KOPT-K1 (cell line): ENCODE data around the gene CUL9.

Experiments used
- H3K27ac ChIP-seq: fragments of 200-600 bp; sonication (generic); 2 replicates; pipeline ENCODE4 v1.5.1; 2016; ENCODE audit warnings: antibody characterized with exemption, mild to moderate bottlenecking, low read depth, low read length; ENCODE audit not compliant: poor library complexity, severe bottlenecking
- H3K36me3 ChIP-seq: fragments of 200-600 bp; sonication (generic); 2 replicates; pipeline ENCODE4 v1.5.1; 2017; ENCODE audit warnings: antibody characterized with exemption, mild to moderate bottlenecking, low read length, moderate library complexity; ENCODE audit not compliant: insufficient read depth
- H3K9me3 ChIP-seq: fragments of 200-600 bp; sonication (generic); 2 replicates; pipeline ENCODE4 v1.5.1; 2017; ENCODE audit warnings: antibody characterized with exemption, low read length, mild to moderate bottlenecking; ENCODE audit not compliant: insufficient read depth, poor library complexity, severe bottlenecking

The CUL9 gene

DNA sequence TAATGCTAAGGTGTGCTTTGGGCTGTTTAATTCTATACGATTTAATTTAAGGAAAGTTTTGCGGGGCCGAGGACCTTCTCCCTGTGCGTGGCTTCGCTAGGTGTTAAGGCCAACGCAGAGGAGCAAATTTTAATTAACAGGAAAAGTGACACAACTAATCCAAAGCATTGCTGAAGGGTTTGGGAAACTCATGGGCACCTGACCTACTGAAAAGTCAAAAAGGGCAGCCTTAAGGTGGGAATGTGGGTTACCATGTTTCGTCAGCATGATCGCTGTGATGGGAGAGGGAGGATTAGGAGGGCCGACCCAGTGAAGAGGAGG, 415 bp upstream of the CUL9 start:
- H3K36me3 ChIP-seq = peaks cover 51% of the 10 kb centered on the region
- peak overlapping the region; percentile 59 for H3K27ac ChIP-seq
- H3K9me3 ChIP-seq = no peaks in the 10 kb centered on the region

DNA sequence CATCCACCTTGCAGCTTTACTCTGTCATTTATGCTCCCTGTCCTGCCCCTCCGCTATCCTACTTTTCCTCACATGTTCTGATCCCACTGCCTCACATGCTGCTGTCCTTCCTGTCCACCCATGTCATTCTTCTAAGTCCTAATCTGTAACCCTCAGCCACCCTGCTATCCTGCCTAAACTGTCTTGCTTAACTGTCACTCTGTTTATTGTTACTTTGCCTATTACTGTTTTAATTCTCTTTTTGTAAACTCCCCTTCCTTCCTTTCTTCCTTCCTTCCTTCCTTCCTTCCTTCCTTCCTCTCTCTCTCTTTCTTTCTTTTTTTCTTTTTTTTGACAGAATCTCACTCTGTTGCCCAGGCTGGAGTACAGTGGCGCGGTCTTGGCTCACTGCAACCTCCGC, 1.4 kb downstream of the CUL9 start:
- H3K27ac ChIP-seq = no peak overlapping the region
- H3K36me3 ChIP-seq = peaks cover 51% of the 10 kb centered on the region

DNA sequence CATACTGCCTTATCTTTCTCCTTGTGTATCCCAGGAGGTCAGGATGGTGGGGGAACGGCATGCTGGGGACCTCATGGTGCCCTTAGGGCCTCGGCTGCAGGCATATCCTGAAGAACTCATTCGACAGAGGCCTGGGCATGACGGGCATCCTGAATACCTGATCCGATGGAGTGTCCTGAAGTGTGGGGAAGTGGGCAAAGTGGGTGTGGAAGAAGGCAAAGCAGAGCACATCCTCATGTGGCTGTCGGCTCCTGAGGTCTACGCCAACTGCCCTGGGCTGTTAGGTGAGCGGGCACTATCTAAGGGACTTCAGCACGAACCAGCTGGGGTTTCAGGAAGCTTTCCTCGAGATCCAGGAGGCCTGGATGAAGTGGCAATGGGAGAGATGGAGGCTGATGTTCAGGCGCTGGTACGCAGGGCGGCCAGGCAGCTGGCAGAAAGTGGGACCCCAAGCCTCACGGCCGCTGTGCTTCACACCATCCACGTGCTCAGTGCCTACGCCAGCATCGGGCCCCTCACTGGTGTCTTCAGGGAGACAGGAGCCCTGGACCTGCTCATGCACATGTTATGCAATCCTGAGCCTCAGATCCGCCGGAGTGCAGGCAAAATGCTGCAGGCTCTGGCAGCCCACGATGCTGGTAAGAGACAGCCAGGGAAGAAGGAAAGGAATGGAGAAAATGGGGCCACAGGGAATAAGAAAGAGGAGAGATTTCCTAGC, 2.4 kb downstream of the CUL9 start:
- Histone ChIP-seq H3K36me3 (peaks cover 47% of the 10 kb centered on the region), H3K9me3 (no peaks in the 10 kb centered on the region), H3K27ac (peak overlapping the region; percentile 41)

More for the DNA sequence above, 1.4 kb downstream of the CUL9 start:
- H3K9me3 ChIP-seq = no peaks in the 10 kb centered on the region

DNA sequence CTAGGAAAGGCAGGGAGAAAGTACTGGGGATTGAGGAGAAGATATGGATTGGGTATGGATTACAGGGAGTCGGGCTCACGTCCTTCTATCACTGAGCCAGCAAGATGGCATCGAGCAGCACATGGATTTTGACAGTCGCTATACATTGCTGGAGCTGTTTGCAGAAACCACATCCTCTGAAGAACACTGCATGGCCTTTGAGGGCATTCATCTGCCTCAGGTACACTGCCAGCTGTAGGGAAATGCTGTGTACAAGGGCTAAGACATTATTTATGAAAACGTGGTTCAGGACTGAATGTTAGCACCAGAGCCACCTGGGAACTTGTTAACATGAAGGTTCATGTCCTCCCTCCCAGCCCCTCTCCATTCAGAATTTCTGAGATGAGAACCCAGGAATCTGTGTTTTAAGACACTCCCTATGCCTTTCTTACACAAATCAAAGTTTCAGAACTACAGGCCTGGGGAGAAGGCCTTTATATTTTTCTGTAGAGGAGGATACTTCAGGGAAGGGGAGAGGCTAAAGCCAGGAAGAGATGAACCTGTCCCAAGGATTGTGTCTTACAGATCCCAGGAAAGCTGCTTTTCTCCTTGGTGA, 3.5 kb downstream of the CUL9 start:
- no peaks in the 10 kb centered on the region for H3K9me3 ChIP-seq
- peaks cover 54% of the 10 kb centered on the region for H3K36me3 ChIP-seq
- H3K27ac ChIP-seq = peak overlapping the region; percentile 41

DNA sequence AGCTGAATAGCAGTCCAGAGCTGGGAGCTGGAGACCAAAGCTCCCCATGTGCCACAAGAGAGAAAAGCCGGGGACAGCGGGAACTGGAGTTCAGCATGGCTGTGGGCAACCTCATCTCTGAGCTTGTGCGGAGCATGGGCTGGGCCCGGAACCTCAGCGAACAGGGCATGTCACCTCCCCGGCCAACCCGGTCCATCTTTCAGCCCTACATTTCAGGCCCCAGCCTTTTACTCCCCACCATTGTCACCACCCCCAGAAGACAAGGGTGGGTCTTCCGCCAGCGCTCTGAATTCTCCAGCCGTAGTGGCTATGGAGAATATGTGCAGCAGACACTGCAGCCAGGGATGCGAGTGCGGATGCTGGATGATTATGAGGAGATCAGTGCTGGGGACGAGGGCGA, 4.0 kb downstream of the CUL9 start:
- H3K36me3 ChIP-seq = peaks cover 58% of the 10 kb centered on the region
- peak overlapping the region; percentile 41 for H3K27ac ChIP-seq
- H3K9me3 ChIP-seq = no peaks in the 10 kb centered on the region

DNA sequence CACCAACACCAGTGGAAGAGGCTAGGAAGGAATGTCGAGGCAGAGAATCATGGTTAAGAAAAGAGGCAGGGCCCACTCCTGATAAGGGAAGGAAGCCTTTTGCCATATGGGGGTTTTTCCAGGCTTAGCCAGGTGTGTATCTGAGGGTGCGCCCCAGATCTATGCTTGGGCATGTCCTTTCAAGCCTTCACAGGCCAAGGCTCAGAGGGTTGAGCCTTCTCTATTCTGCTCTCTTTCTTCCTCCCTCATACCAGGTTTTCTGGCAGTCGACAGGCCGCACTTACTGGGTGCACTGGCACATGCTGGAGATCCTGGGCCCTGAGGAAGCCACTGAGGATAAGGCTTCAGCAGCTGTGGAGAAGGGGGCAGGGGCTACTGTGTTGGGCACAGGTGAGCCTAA, 4.7 kb downstream of the CUL9 start:
- no peak overlapping the region for H3K27ac ChIP-seq
- peaks cover 58% of the 10 kb centered on the region for H3K36me3 ChIP-seq
- no peaks in the 10 kb centered on the region for H3K9me3 ChIP-seq

DNA sequence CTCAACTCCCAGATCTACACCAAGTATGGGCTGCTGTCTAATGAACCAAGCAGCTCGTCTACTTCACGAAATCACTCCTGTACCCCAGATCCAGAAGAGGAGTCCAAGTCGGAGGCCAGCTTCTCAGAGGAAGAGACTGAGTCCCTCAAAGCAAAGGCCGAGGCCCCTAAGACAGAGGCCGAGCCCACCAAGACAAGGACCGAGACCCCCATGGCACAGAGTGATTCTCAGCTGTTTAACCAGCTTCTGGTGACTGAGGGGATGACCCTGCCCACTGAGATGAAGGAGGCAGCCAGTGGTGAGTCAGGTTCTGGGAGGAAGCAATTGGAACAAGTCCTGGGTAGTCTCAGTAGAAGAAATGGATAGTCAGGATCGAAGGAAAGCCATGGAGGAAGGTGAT, 5.8 kb downstream of the CUL9 start:
- Histone ChIP-seq H3K36me3 (peaks cover 67% of the 10 kb centered on the region), H3K9me3 (no peaks in the 10 kb centered on the region), H3K27ac (no peak overlapping the region)

DNA sequence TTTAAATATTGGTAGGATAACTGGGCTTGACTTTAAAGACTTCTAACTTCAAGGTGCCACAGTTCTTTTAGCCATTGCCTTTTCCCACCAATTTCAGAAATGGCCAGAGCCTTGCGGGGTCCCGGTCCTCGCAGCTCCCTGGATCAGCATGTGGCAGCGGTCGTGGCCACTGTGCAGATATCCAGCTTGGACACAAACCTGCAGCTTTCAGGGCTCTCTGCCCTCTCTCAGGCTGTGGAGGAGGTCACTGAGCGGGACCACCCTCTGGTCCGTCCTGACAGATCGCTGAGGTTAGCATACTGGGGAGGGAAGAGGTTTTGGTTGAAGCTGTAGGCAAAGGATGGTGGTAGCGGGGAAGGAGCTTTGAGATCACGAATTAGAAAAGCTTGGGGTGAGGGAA, 6.4 kb downstream of the CUL9 start:
- Histone ChIP-seq H3K36me3 (peaks cover 73% of the 10 kb centered on the region), H3K9me3 (no peaks in the 10 kb centered on the region), H3K27ac (no peak overlapping the region)

DNA sequence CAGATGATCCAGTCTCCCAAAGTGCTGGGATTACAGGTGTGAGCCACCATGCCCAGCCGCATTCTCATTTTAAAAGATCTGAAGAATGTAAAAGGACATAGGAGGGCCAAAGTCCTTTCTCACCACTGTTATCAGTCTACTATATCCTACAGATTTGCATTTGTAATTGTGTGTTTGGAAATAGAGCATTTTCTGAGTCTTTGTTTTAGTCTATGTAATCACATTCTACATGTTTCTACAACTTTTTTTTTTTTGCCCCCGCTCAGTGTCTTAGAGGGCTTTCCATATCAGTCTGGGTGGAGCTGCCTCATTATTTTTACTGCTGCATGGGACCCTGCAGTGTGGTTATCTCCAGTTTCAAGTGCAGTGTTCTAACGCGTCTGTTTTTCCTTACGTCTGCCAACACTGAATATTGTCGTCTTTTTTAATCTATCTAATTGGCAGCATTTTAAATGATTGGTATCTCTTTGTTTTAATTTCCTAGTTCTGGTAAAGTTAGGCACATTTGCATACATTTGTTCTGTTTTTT, 7.8 kb downstream of the CUL9 start:
- Histone ChIP-seq H3K9me3 (no peaks in the 10 kb centered on the region), H3K27ac (no peak overlapping the region), H3K36me3 (peaks cover 75% of the 10 kb centered on the region)

DNA sequence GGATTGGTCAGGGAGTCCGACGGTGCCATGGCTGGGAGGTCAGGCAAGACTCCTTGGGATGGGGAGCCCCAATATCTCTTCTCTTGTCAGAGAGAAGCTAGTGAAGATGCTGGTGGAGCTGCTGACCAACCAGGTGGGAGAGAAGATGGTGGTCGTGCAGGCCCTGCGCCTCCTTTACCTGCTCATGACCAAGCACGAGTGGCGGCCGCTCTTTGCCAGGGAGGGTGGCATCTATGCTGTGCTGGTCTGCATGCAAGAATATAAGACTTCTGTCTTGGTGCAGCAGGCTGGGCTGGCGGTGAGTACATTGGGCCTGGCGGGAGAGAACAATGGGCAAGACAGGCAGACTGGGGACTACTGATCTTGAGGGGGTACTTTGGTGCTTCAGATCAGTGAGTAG, 10.9 kb downstream of the CUL9 start:
- H3K36me3 ChIP-seq = peaks cover 81% of the 10 kb centered on the region
- no peaks in the 10 kb centered on the region for H3K9me3 ChIP-seq
- H3K27ac ChIP-seq = no peak overlapping the region

DNA sequence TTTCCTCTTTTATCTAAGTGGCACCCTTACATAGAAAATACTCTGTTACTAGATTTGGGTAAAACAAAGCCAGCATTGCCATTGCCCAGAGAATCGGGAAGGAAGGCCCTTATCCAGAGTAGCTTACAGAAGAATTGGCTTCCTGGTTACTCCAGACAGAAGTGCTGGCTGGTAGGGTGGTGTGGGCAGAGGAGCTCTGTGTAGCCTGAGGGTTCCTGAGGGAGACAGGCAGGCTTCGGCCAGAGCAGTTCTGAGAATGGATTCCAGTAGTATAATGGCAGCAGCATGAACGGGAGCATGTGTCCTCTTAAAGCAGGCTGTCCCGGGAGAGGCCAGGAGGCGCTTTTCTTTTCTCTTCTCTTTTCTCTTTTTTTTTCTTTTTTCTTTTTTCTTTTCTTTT, 11.9 kb downstream of the CUL9 start:
- H3K27ac ChIP-seq = no peak overlapping the region
- peaks cover 78% of the 10 kb centered on the region for H3K36me3 ChIP-seq
- no peaks in the 10 kb centered on the region for H3K9me3 ChIP-seq

DNA sequence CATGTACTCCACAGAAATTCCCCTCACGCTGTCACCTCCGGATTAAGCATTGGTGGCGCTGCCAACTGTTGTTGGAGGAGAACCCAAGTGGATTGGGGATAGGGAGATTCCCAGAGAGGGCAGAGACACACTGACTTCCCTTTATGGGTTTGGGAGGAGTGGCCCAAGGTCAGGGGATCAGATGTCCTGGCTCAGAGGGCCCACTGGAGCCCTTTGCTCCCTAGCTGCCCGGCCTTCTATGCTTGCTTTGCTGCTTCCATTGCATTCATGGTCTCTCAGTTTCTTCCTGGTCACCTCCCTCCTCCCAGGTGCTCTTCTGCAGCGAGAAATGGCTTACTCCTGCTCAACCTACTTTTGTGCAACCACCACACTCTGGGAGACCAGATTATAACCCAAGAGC, 14.3 kb downstream of the CUL9 start:
- Histone ChIP-seq H3K27ac (no peak overlapping the region), H3K9me3 (no peaks in the 10 kb centered on the region), H3K36me3 (peaks cover 86% of the 10 kb centered on the region)

DNA sequence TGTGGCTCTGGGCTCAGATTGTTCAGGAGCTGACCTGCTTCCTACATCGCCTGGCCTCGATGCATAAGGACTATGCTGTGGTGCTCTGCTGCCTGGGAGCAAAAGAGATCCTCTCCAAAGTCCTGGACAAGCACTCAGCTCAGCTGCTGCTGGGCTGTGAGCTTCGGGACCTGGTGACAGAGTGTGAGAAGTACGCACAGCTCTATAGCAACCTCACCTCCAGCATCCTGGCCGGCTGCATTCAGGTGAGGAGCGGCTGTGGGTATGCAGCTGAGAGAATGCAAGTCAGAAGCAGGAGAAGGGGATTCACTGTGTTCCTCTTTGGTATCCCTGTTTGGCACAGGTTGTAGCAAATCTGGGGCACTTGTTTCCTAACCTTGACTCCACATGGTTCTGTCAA, 17.9 kb downstream of the CUL9 start:
- H3K36me3 ChIP-seq = peaks cover 81% of the 10 kb centered on the region

DNA sequence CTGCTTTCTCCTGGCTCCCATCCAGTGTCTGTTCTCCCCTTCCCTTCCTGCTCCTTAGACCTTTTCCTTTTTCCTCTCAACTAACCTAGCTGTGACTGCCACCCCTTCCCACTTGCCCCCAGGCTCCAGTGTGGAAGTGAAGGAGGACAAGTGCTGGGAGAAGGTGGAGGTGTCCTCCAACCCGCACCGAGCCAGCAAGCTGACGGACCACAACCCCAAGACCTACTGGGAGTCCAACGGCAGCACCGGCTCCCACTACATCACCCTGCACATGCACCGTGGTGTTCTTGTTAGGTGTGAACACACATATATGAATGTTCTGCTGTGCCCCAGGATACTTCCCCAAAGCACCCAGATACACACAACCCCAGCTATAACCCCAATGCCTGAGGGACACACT, 18.5 kb downstream of the CUL9 start:
- Histone ChIP-seq H3K9me3 (no peaks in the 10 kb centered on the region), H3K36me3 (peaks cover 81% of the 10 kb centered on the region), H3K27ac (no peak overlapping the region)

More for the DNA sequence above, 17.9 kb downstream of the CUL9 start:
- Histone ChIP-seq H3K9me3 (no peaks in the 10 kb centered on the region), H3K27ac (no peak overlapping the region)

DNA sequence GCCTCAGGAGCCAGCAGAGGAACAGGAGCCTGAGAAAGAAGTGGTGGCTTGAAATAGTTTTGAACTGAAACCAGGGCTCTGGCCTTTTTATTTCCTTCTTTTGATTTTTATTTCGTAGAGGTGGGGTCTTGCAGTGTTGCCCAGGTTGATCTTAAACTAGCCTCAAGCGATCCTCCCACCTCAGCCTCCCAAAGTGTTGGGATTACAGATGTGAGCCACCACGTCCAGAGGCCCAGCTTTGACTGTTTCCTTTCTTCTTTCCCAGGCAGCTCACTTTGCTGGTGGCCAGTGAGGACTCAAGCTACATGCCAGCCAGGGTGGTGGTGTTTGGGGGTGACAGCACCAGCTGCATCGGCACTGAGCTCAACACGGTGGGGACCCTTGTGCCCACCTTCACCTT, 20.5 kb downstream of the CUL9 start:
- H3K9me3 ChIP-seq = no peaks in the 10 kb centered on the region
- peaks cover 67% of the 10 kb centered on the region; the same call in 1 of the 2 replicates for H3K36me3 ChIP-seq
- no peak overlapping the region for H3K27ac ChIP-seq
